Measurements from ENCODE around the gene MEFV. TPM values are rescaled to one million over a fixed set of nuclear protein-coding genes. Genes with fewer than 3 reads are reported as not detected.

MEFV gene
- total RNA-seq, 1 donor from 2014 or later = not detected

DNA sequence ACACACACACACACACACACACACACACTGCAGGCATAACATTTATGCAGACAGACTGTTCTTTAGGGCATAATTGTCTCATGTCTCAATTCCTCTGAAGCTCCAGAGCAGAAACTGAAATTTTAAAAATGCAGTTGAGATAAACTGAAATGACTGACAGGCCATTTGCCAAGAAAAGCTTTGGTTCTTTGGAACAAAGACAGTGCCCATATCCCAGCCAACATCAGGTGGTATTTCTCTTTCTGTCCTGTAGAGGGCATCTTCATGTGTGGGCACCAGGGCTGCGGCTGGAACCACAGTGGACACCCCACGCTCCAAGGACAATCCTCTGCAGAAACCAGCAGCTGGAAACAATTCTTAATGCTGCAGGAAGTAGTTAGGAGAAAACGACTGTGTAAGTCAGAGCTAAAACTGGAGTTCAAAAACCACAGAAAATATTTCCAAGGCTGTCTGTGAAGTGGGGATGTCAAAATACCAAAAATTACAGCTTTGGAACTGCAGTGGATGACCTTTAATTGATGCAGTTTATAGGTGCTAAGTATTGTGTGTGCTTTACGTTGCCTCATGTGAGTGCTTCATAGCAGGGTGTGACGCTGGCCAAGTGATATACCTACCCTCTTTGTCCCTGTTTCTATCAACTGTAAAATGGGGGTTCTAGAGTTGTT lies 10.6 kb upstream of the MEFV start:
- Mint-ChIP-seq H3K27me3 (ENCODE audit: unreplicated experiment) (no peaks in the 10 kb centered on the region), H3K27ac (ENCODE audit: unreplicated experiment) (no peak overlapping the region), H3K4me1 (ENCODE audit: unreplicated experiment) (peaks cover 2% of the 10 kb centered on the region), H3K4me3 (ENCODE audit: unreplicated experiment) (peak overlapping the region; percentile 51), H3K9me3 (ENCODE audit: unreplicated experiment) (no peaks in the 10 kb centered on the region), H3K36me3 (ENCODE audit: low read depth, unreplicated experiment) (peaks cover 14% of the 10 kb centered on the region)
- TF ChIP-seq, protein P1, sequence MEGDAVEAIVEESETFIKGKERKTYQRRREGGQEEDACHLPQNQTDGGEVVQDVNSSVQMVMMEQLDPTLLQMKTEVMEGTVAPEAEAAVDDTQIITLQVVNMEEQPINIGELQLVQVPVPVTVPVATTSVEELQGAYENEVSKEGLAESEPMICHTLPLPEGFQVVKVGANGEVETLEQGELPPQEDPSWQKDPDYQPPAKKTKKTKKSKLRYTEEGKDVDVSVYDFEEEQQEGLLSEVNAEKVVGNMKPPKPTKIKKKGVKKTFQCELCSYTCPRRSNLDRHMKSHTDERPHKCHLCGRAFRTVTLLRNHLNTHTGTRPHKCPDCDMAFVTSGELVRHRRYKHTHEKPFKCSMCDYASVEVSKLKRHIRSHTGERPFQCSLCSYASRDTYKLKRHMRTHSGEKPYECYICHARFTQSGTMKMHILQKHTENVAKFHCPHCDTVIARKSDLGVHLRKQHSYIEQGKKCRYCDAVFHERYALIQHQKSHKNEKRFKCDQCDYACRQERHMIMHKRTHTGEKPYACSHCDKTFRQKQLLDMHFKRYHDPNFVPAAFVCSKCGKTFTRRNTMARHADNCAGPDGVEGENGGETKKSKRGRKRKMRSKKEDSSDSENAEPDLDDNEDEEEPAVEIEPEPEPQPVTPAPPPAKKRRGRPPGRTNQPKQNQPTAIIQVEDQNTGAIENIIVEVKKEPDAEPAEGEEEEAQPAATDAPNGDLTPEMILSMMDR (IDR thresholded peaks at IDR 0.05; ENCODE audit: unreplicated experiment) = peak; percentile 63
- no peak for DNase-seq (ENCODE audit: low spot score)

DNA sequence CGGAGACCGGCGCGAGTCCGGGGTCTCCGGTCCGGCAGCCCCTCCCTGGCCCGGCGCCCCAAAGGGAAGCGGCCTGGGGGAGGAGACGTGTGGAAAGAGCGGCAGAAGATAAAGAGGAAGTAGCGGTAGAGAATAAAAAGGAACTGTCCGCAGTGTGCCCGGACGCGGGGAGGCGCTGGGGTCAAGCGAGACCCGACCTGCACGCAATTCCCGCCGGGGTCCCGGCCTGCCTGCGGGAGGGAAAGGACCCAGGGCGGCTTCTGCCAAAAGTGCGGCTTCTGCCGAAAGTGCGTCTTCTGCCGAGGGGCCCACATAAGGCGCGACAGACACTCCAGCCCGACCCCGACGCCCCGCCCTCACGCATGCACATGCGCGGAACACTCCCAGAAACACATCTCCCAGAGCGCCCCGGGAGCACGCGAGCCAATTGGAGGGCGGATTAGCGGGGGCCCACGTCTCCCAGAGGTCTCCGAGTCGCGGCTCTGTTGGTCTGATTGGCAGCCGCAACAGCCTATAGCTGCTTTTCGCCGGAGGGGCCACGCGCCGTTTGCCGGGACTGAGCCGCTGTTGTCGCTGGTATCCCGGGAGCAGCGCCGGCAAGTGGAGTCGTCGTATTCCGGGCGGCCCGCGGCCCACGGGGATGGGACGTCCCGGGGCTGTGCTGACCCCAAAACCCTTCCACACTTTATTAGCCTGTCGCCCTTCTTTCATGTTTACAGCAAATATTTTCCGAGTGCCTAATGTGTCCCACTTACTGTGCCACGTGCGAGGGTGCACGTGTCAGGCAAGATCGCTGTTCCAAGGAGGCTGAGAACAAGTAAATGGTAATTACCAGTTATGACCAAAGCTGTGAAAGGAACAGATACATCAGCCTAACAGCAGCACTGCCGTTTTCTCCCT lies 8.0 kb upstream of the MEFV start:
- Mint-ChIP-seq H3K4me3 (ENCODE audit: unreplicated experiment) (peak overlapping the region; percentile 76), H3K27ac (ENCODE audit: unreplicated experiment) (peak overlapping the region; percentile 54), H3K36me3 (ENCODE audit: low read depth, unreplicated experiment) (peaks cover 14% of the 10 kb centered on the region), H3K4me1 (ENCODE audit: unreplicated experiment) (peaks cover 2% of the 10 kb centered on the region), H3K27me3 (ENCODE audit: unreplicated experiment) (peaks cover 3% of the 10 kb centered on the region), H3K9me3 (ENCODE audit: unreplicated experiment) (no peaks in the 10 kb centered on the region)
- DNase-seq (ENCODE audit: low spot score) = peak; percentile 75
- TF ChIP-seq, protein P1 (IDR thresholded peaks at IDR 0.05; ENCODE audit: unreplicated experiment) = no peak

DNA sequence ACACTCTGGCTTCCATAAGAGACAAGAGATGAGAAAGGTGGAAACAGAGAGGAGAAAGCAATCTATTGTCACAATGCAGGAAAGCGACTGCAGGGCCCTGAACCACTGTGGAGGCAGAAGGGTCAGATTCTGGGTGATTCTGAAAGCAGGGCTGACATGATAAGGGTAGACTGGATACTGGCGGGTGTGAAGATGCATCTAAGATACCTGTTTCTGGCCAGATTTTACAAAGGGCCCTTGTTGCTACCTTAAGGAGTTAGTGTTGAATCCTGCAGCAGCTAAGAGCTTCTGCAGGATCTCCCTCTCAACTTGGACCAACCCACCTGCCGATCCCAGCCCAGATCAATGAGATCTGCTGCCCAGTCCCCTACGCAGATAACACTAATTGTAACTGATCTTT lies 6.1 kb upstream of the MEFV start:
- Mint-ChIP-seq H3K27me3 (ENCODE audit: unreplicated experiment) (peaks cover 7% of the 10 kb centered on the region), H3K4me3 (ENCODE audit: unreplicated experiment) (peak overlapping the region; percentile 43), H3K4me1 (ENCODE audit: unreplicated experiment) (peaks cover 2% of the 10 kb centered on the region), H3K36me3 (ENCODE audit: low read depth, unreplicated experiment) (peaks cover 10% of the 10 kb centered on the region), H3K9me3 (ENCODE audit: unreplicated experiment) (no peaks in the 10 kb centered on the region), H3K27ac (ENCODE audit: unreplicated experiment) (no peak overlapping the region)
- TF ChIP-seq, protein P1 (IDR thresholded peaks at IDR 0.05; ENCODE audit: unreplicated experiment) = no peak
- DNase-seq (ENCODE audit: low spot score) = no peak

DNA sequence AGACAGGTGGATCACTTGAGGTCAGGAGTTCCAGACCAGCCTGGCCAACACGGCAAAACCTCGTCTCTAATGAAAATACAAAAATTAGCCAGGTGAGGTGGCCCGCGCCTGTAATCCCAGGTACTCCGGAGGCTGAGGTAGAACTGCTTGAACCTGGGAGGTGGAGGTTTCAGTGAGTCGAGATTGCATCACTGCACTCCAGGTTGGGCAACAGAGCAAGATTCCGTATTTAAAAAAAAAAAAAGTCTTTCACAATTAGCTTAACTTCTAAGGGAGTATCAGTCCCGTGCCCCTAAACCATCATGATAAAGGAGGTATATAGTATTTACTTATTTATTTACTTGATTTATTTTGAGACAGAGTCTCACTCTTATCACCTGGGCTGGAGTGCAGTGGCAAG lies 3.4 kb upstream of the MEFV start:
- peaks cover 2% of the 10 kb centered on the region for H3K4me1 Mint-ChIP-seq (ENCODE audit: unreplicated experiment)
- no peak overlapping the region for H3K27ac Mint-ChIP-seq (ENCODE audit: unreplicated experiment)
- H3K36me3 Mint-ChIP-seq (ENCODE audit: low read depth, unreplicated experiment) = peaks cover 10% of the 10 kb centered on the region
- H3K9me3 Mint-ChIP-seq (ENCODE audit: unreplicated experiment) = no peaks in the 10 kb centered on the region
- DNase-seq (ENCODE audit: low spot score) = no peak
- H3K27me3 Mint-ChIP-seq (ENCODE audit: unreplicated experiment) = peaks cover 9% of the 10 kb centered on the region
- no peak overlapping the region for H3K4me3 Mint-ChIP-seq (ENCODE audit: unreplicated experiment)
- TF ChIP-seq, protein P1 (IDR thresholded peaks at IDR 0.05; ENCODE audit: unreplicated experiment) = no peak
